Activated naive CD8-positive, alpha-beta T cell (primary cell): Measurements from ENCODE around the gene ARR3.
"Not testable (repeated sequence)": the region's sequence is repeated elsewhere in the genome, so short reads cannot be mapped to it uniquely, and the experiment has no call there.

Experiments used
- H3K27ac Mint-ChIP-seq: one replicate; pipeline ENCODE4 v1.8.0; 2021; ENCODE audit warnings: mixed read lengths
- H3K27me3 Mint-ChIP-seq: one replicate; pipeline ENCODE4 v1.8.0; 2021; ENCODE audit warnings: mixed read lengths
- H3K36me3 Mint-ChIP-seq: one replicate; pipeline ENCODE4 v1.8.0; 2021; ENCODE audit warnings: mixed read lengths
- H3K4me1 Mint-ChIP-seq: one replicate; pipeline ENCODE4 v1.8.0; 2021; ENCODE audit warnings: low read depth, mixed read lengths
- H3K4me3 Mint-ChIP-seq: one replicate; pipeline ENCODE4 v1.8.0; 2021; ENCODE audit warnings: mild to moderate bottlenecking, mixed read lengths
- H3K9me3 Mint-ChIP-seq: one replicate; pipeline ENCODE4 v1.8.0; 2021; ENCODE audit warnings: low read depth, mixed read lengths

ARR3 gene

GRCh38 chrX:70313503-70313902 is 45.4 kb downstream of the ARR3 start:
- Mint-ChIP-seq H3K27ac (no peak overlapping the region), H3K4me1 (no peaks in the 10 kb centered on the region), H3K36me3 (no peaks in the 10 kb centered on the region), H3K4me3 (no peak overlapping the region), H3K9me3 (no peaks in the 10 kb centered on the region), H3K27me3 (no peaks in the 10 kb centered on the region)

- no peaks in the 10 kb centered on the region for H3K9me3 Mint-ChIP-seq
- no peaks in the 10 kb centered on the region for H3K36me3 Mint-ChIP-seq
- H3K4me3 Mint-ChIP-seq: no peak overlapping the region
- no peaks in the 10 kb centered on the region for H3K4me1 Mint-ChIP-seq
- H3K27ac Mint-ChIP-seq: no peak overlapping the region
- no peaks in the 10 kb centered on the region for H3K27me3 Mint-ChIP-seq
These were observed 54.6 kb downstream of the ARR3 start for GRCh38 chrX:70322784-70323183.

- not testable (repeated sequence) for H3K36me3 Mint-ChIP-seq
These were observed 55.5 kb downstream of the ARR3 start for GRCh38 chrX:70323628-70324027.

GRCh38 chrX:70324326-70324725 is 56.2 kb downstream of the ARR3 start:
- H3K4me1 Mint-ChIP-seq: no peaks in the 10 kb centered on the region
- H3K36me3 Mint-ChIP-seq: no peaks in the 10 kb centered on the region
- no peak overlapping the region for H3K27ac Mint-ChIP-seq
- H3K9me3 Mint-ChIP-seq: no peaks in the 10 kb centered on the region
- no peaks in the 10 kb centered on the region for H3K27me3 Mint-ChIP-seq
- H3K4me3 Mint-ChIP-seq: no peak overlapping the region

More at GRCh38 chrX:70323628-70324027, 55.5 kb downstream of the ARR3 start:
- not testable (repeated sequence) for H3K9me3 Mint-ChIP-seq, H3K27ac Mint-ChIP-seq, H3K27me3 Mint-ChIP-seq, H3K4me3 Mint-ChIP-seq, H3K4me1 Mint-ChIP-seq

- Mint-ChIP-seq H3K27ac (no peak overlapping the region), H3K27me3 (no peaks in the 10 kb centered on the region), H3K4me3 (no peak overlapping the region), H3K4me1 (no peaks in the 10 kb centered on the region), H3K36me3 (no peaks in the 10 kb centered on the region), H3K9me3 (no peaks in the 10 kb centered on the region)
These were observed 63.0 kb downstream of the ARR3 start for GRCh38 chrX:70331161-70331560.
